Endometrium (tissue), 2 donors: ENCODE measurements around the gene STIMATE.

Source experiments
- FAIRE-seq: peaks from 2 replicates; lab custom pipeline; 2012; peaks lifted over from hg19 to GRCh38; lab: Jason Lieb, UNC
- donor health status: control.
- donor health status: control.

Gene STIMATE

GRCh38 chr3:52897130-52898122 lies at the start of gene STIMATE:
Gene STIMATE, minus strand, starts transcription at chr3:52897548. Its CDS starts 98 bp downstream, at chr3:52897450.
- no peak for FAIRE-seq

GRCh38 chr3:52939600-52939999 lies 42.3 kb upstream of the STIMATE start:
- FAIRE-seq = no peak

- FAIRE-seq = peak; percentile 88
Measured at GRCh38 chr3:52934630-52935530, 37.5 kb upstream of the STIMATE start.

GRCh38 chr3:52931889-52932288 lies 34.5 kb upstream of the STIMATE start:
- no peak for FAIRE-seq

GRCh38 chr3:52931328-52931727 lies 34.0 kb upstream of the STIMATE start:
- no peak for FAIRE-seq

GRCh38 chr3:52930748-52931147 lies 33.4 kb upstream of the STIMATE start:
- FAIRE-seq = no peak

- no peak for FAIRE-seq
Measured at GRCh38 chr3:52926554-52926953, 29.2 kb upstream of the STIMATE start.

GRCh38 chr3:52925405-52926313 lies 28.3 kb upstream of the STIMATE start:
- FAIRE-seq = no peak

GRCh38 chr3:52923963-52924362 lies 26.6 kb upstream of the STIMATE start:
- no peak for FAIRE-seq

GRCh38 chr3:52920841-52921240 lies 23.5 kb upstream of the STIMATE start:
- no peak for FAIRE-seq

GRCh38 chr3:52917044-52917443 lies 19.7 kb upstream of the STIMATE start:
- FAIRE-seq = no peak

GRCh38 chr3:52915294-52915693 lies 17.9 kb upstream of the STIMATE start:
- FAIRE-seq = no peak

GRCh38 chr3:52912885-52913731 lies 15.8 kb upstream of the STIMATE start:
- no peak for FAIRE-seq

GRCh38 chr3:52910823-52911222 lies 13.5 kb upstream of the STIMATE start:
- no peak for FAIRE-seq

- no peak for FAIRE-seq
Measured at GRCh38 chr3:52907497-52907896, 10.1 kb upstream of the STIMATE start.

GRCh38 chr3:52904552-52904951 lies 7.2 kb upstream of the STIMATE start:
- FAIRE-seq = no peak

GRCh38 chr3:52904000-52904399 lies 6.7 kb upstream of the STIMATE start:
- FAIRE-seq = no peak

GRCh38 chr3:52896613-52897012 lies 735 bp downstream of the STIMATE start:
- no peak for FAIRE-seq

- FAIRE-seq = no peak
Measured at GRCh38 chr3:52896151-52896550, 1.2 kb downstream of the STIMATE start.

- no peak for FAIRE-seq
Measured at GRCh38 chr3:52895418-52895817, 1.9 kb downstream of the STIMATE start.

GRCh38 chr3:52894756-52895155 lies 2.6 kb downstream of the STIMATE start:
- no peak for FAIRE-seq
